NCI-H2107 treated with DMSO at 0.1 percent for 48 hours (cell line): Measurements from ENCODE around the gene OGDHL.

Source experiments
- DNase-seq: peaks from one replicate; lab custom pipeline; 2025; ENCODE audit not compliant: unreplicated experiment; lab: John Stamatoyannopoulos, UW

OGDHL gene

DNA sequence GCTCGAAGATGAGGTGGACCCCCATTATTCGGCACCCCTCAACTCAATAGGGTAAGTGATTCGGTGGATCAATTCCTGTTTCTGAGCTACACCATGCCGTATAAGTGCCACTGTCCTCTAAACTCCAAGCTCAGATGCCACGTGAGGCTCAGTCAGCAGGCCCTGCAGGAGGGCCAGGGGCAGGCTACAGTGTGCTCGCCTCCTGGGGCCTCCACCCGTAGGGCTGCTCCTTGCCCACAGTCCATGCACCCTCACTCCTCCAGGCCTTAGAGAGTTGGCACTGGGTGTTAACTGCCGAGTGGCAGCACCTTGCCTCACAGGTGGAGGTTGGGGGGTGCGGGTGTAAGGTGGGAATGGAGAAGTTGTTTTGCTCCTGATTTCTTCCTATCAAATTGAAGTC, 70.5 kb downstream of the OGDHL start:
- DNase-seq = no peak

DNA sequence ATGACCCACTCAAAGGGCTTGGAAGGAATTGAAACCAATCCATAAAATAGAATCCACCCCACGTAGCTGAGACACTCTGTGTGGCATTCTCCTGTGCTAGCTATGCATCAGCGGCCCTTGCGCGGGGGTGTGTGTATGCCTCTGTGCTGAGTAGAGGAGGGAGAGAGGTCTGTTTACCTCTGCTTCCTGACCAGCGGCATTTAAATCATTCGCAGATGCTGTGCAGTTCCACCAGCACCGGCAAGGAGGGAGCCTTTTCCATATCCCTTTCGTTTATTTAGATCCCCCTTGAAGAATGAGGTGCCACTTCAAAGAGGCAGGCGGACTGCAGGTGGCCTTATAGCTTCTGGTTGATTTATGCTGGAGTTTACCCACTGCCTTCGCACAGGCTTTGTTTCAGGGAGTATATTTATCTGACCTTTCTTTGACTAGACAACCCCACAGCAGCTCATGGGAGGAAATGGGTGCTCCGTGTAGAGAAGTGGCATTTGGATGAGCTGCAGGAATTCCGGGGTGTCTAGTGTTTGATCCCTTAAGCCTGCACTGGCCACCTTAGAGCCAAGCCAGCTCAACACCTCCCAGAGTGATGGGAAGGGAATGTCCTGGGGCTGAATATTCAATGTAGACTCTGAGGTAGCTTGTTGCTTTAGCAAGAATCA, 71.3 kb downstream of the OGDHL start:
- DNase-seq = no peak

DNA sequence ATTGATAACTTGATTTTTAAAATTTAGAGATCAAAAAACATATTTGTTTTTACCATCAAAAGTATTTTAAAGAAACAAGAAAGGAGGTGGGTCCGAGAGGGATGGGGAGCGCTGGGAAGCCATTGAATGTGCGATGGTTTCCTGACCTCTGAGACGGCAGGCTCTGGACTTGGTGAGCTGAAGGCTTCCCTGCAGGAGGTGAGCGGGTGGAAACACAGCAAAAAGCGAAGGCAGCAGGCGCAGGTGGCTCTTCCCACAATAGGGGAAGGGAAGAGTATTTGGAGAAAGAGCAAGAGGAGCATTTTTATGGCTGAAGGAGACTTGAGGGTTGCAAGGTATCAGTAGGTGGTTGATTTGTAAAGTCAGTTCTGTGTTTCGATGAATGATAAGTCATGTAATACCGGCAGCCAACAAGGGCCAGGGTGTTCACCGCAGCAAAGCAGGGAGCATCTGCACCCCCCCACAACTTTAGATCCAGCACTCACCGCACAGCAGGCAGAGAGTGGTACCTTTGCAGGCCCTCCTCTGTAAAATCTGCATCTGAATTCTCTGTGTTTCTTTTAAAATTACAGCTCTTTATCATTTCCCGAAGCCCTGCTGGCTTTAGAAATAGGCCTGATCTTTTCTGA, 72.1 kb downstream of the OGDHL start:
- DNase-seq = no peak

DNA sequence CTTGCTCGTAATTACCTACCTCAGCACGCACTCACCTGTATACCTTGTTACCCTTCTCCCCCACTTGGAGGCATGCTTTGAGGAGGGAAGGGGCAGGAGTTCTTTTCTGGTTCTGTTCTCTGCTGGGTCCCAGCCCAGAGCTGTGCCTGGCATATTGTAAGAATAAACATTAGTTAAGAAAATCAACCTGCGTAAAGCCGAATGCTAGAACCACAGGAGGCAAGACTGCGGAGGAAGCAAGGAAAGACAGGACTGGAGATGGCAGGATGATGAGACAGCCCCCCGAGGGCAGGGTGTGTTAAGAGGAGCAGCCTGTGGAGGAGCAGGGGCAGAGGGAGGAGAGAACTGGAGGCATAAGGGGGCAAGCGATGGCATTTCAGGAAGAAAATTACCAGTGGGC, 73.2 kb downstream of the OGDHL start:
- no peak for DNase-seq

DNA sequence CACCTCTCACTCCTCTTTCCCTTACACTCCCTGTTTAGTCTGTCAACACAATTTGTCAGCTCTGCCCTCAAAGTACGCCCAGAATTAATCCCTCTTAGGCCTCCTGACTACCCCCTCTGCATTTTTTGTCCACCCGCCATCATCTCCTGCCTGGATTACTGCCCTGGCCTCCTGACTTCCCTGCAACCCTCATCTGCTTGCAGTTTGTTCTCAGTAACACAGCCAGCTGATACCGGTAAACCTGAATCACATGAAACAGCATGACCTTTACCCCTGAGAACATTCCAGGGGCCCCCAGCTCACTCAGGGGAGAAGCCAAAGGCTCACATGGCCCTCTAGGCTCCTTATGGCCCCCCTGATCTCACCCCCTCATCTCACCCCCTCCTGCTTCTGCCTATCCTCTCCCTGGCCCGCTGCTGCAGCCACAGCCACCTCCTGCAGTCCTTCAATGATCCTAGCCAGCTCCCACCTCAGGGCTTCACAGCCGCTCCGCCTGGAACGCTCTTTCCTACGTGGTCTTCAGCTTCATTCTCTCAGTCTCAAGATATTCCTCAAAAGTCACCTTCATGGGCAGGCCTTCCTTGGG, 73.8 kb downstream of the OGDHL start:
- DNase-seq = no peak

DNA sequence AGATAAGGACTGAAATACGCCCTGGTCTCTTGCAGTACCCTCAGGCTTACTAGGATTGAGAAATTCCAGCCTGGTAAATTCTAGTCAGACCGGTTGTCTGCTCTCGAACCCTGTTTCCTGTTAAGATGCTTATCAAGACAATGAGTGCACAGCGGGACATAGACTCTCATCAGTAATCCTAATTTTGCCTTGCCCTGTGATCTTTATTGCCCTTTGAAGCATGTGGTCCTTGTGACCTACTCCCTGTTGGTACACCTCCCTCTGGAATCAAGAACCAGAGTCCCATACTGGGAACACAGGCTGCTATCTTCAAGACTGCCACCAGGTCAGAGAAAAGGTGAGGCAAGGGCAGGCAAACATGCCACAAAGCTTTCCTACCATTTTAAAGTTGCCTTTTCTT, 75.5 kb downstream of the OGDHL start:
- no peak for DNase-seq
